Gastrocnemius medialis (tissue), 4 donors: Measurements from ENCODE around the gene USP54. TPM values are rescaled to one million over a fixed set of nuclear protein-coding genes. Genes with fewer than 3 reads are reported as not detected.

Experiments
- ATAC-seq, 2 donors: fragments of 150-250 bp; one replicate each; pipeline ENCODE4 v1.9.1; 2016
- DNase-seq, 2 donors: peaks; one replicate each; pipeline ENCODE4 v3.0.0-alpha.2; 2019
- H3K27ac ChIP-seq, 4 donors: fragments of 200-600 bp; sonication (generic); 1 replicate in 1 of 4; 2 replicates in 3 of 4; pipeline ENCODE4 v1.5.1; 2016 to 2018; ENCODE audit warnings: mild to moderate bottlenecking in 2 of 4, moderate library complexity in 1 of 4
- H3K27me3 ChIP-seq, 3 donors: fragments of 200-600 bp; sonication (generic) in 2 of 3; 1 replicate in 1 of 3; 2 replicates in 2 of 3; pipeline versions ENCODE4 v1.5.1 to v1.6.0; 2016 to 2019; ENCODE audit warnings: mild to moderate bottlenecking in 1 of 3, moderate library complexity in 1 of 3
- H3K36me3 ChIP-seq, 2 donors: fragments of 200-600 bp; sonication (generic) in 1 of 2; one replicate each; pipeline ENCODE4 v1.5.1; 2017 to 2018
- H3K4me1 ChIP-seq, 2 donors: fragments of 200-600 bp; sonication (generic) in 1 of 2; one replicate each; pipeline ENCODE4 v1.5.1; 2016 to 2017; ENCODE audit warnings: mild to moderate bottlenecking in 2 of 2
- H3K4me3 ChIP-seq, 4 donors: fragments of 200-600 bp; sonication (generic) in 3 of 4; 1 replicate in 1 of 4; 2 replicates in 3 of 4; pipeline ENCODE4 v1.5.1; 2016 to 2019; ENCODE audit warnings: mild to moderate bottlenecking in 2 of 4
- H3K9me3 ChIP-seq, 3 donors: fragments of 200-600 bp; sonication (generic) in 2 of 3; 1 replicate in 1 of 3; 2 replicates in 2 of 3; pipeline ENCODE4 v1.5.1; 2016 to 2019
- POLR2A ChIP-seq, 2 donors: fragments of 450-650 bp; IDR thresholded peaks; one replicate each; pipeline ENCODE4 v1.6.1; 2017; ENCODE audit warnings: antibody characterized with exemption in 2 of 2, mild to moderate bottlenecking in 2 of 2, moderate library complexity in 2 of 2
- in situ Hi-C, 4 donors: fragments of 200-750 bp; cut with MboI; loops; one replicate each; pipeline versions ENCODE4 v1.15.0 to v1.8.0; 2017; ENCODE audit warnings: low sequenced_read_pairs in 4 of 4
- intact Hi-C: fragments of 100-400 bp; cut with DNase I; formaldehyde crosslinking; loops from one replicate; pipeline ENCODE4 v1.15.1; 2023; ENCODE audit warnings: low total_unique reads
- total RNA-seq, 4 donors: library from RNA; depleted of rRNA; stranded (reverse); fragments of >200 nt; gene quantifications; one replicate each; pipeline versions ENCODE4 v1.1.0 to v1.2.3, GENCODE V29; 2016
- TF ChIP-seq, protein P1 (sequence below), 5 experiments: fragments of 450-650 bp in 3 of 5; fragments of 200-600 bp in 2 of 5; sonication (generic) in 2 of 5; IDR thresholded peaks in 4 of 5; conservative IDR thresholded peaks in 1 of 5; 1 replicate in 4 of 5; 2 replicates in 1 of 5; pipeline ENCODE4 v1.5.1; 2016 to 2019; ENCODE audit warnings: antibody characterized with exemption in 5 of 5, mild to moderate bottlenecking in 3 of 5, moderate library complexity in 3 of 5

Gene USP54
- total RNA-seq, 4 donors from 2014 or later = 89.8 to 276 (median 154) TPM

DNA sequence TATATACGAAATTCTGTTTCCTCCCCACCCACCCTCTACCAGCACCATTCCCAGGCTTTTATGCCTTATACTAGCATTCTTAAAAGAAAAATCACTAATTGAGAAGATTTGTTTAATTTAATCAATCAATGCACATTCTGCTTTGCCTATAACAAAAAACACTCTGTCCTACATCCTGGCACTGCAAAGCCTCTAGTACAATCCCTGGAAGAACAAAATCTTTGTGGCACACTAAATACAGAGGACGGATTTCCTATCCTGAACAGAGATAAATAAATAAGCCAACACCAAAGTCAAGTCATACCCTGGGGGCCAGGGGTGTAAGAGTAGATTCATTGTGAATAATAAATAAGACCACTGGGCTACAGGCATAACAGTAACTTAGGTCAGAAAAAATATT, 34.3 kb downstream of the USP54 start:
- TF ChIP-seq, protein P1, sequence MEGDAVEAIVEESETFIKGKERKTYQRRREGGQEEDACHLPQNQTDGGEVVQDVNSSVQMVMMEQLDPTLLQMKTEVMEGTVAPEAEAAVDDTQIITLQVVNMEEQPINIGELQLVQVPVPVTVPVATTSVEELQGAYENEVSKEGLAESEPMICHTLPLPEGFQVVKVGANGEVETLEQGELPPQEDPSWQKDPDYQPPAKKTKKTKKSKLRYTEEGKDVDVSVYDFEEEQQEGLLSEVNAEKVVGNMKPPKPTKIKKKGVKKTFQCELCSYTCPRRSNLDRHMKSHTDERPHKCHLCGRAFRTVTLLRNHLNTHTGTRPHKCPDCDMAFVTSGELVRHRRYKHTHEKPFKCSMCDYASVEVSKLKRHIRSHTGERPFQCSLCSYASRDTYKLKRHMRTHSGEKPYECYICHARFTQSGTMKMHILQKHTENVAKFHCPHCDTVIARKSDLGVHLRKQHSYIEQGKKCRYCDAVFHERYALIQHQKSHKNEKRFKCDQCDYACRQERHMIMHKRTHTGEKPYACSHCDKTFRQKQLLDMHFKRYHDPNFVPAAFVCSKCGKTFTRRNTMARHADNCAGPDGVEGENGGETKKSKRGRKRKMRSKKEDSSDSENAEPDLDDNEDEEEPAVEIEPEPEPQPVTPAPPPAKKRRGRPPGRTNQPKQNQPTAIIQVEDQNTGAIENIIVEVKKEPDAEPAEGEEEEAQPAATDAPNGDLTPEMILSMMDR (IDR thresholded peaks at IDR 0.05 in 4 of 5, conservative IDR thresholded peaks at IDR 0.05 in 1 of 5) = no peak
- TF ChIP-seq POLR2A (IDR thresholded peaks at IDR 0.05) = no peak
- H3K4me1 ChIP-seq = peaks cover 51 to 64% of the 10 kb centered on the region in 2 donors
- H3K9me3 ChIP-seq = no peaks in the 10 kb centered on the region
- H3K27ac ChIP-seq = peak overlapping the region; percentile 95 to 98 (median 97)
- ATAC-seq (no peak), DNase-seq (no peak)
- H3K27me3 ChIP-seq = no peaks in the 10 kb centered on the region
- in situ Hi-C loops = no loop called here
- H3K36me3 ChIP-seq = peaks cover 0 to 33% of the 10 kb centered on the region in 2 donors
- intact Hi-C loops = no loop called here
- H3K4me3 ChIP-seq = no peak overlapping the region

DNA sequence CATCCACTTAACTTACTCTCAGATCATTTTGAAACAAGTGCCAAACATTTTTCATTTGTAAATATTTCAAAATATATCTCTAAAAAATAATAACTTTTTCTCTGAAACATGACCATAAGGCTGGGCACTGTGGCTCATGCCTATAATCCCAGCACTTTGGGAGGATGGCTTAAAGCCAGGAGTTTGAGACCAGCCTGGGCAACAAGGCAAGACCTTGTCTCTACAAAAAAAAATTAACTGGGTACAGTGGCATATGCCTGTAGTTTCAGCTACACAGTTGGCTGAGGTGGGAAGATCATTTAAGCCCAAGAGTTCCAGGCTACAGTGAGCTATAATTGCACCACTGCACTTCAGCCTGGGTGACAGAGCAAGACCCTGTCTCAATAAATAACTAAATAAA, 36.4 kb downstream of the USP54 start:
- Histone ChIP-seq H3K27ac (peak overlapping the region; percentile 95 to 98 (median 97)), H3K4me1 (peaks cover 67 to 84% of the 10 kb centered on the region in 2 donors), H3K36me3 (peaks cover 0 to 27% of the 10 kb centered on the region in 2 donors), H3K27me3 (no peaks in the 10 kb centered on the region), H3K9me3 (no peaks in the 10 kb centered on the region), H3K4me3 (peak overlapping the region in 3 of 4 donors; percentile 29 to 45 (median 41))
- TF ChIP-seq, protein P1 (IDR thresholded peaks at IDR 0.05 in 4 of 5, conservative IDR thresholded peaks at IDR 0.05 in 1 of 5) = no peak
- no peak for TF ChIP-seq POLR2A (IDR thresholded peaks at IDR 0.05)
- in situ Hi-C loops (no loop called here), intact Hi-C loops (no loop called here)
- no peak for ATAC-seq
- no peak for DNase-seq

DNA sequence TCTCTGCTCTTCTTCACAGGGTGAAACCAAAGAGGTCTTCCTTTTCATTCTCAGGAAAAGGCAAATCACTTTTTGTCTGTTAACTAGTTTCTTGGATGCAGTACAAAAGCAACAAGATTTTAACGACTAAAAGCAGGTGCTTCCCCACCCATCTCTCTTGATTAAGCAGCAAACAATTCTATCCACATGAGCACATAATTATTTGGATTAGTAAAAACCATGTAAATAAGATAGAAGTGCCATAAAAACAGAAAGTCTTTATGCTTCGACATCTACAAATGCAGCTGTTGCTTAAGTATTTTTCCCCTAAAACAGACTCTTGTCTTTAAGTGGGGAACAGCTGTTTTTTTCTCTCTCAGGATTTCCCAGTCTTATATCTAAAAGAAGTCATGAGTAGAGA, 37.4 kb downstream of the USP54 start:
- intact Hi-C loops = loop anchor here (1.0 to 2.0 kb wide), 2 partner anchors 21 to 23 kb away; no protein-coding TSS in a partner anchor

DNA sequence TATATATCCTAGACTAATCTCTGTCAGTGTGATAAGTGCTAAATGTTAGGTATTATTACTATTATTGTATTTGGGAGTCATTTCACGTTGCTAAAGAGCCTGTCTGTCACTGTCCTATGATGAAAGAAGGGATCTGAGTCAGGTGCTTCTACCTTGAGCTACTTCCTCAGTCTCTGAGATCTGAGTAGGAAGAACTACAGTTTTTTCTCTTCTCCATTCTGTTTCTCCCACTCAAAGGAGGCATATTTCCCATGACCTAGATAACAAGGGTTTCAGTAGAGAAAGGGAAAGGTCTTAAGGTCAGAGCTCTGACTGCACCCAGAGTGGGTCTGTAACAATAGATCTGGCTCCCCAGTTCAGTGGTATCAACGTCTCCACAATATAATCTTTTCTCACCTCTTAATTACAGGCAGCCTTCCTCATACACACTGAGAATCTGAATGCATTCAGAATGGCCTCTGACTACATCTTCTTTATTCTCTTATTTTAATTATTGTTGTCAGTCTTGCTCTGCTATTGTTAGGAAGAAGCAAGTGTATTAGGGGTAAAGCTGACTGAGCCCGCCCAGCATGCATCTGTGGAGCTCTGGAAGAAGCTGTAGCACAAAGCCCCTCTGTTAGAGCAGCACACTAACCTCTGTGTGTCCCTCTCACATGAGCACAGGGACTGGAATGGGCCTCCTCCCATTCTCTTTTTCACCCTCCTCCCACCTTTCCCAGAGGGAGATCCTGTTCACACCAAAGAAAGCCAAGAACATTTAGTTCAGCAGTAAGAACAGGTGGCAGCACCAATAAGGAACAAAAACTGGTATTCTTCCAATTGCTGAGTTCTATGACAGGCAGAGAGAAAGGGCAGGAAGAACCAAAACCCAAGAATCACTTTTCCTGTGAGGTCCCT, 38.1 kb downstream of the USP54 start:
- in situ Hi-C loops (no loop called here), intact Hi-C loops (loop anchor here (1.0 to 2.0 kb wide), 2 partner anchors 21 to 22 kb away; no protein-coding TSS in a partner anchor)
- Histone ChIP-seq H3K4me1 (peaks cover 64 to 85% of the 10 kb centered on the region in 2 donors), H3K27ac (peak overlapping the region; percentile 95 to 98 (median 97)), H3K36me3 (peaks cover 0 to 10% of the 10 kb centered on the region in 2 donors), H3K4me3 (peak overlapping the region; percentile 30 to 45 (median 40)), H3K9me3 (no peaks in the 10 kb centered on the region), H3K27me3 (no peaks in the 10 kb centered on the region)
- DNase-seq = peak; percentile 73 to 87
- peak; percentile 56 to 61 for TF ChIP-seq POLR2A (IDR thresholded peaks at IDR 0.05)
- TF ChIP-seq, protein P1 (IDR thresholded peaks at IDR 0.05 in 4 of 5, conservative IDR thresholded peaks at IDR 0.05 in 1 of 5) = no peak
- ATAC-seq = peak; percentile 94

More for the DNA sequence above, 37.4 kb downstream of the USP54 start:
- DNase-seq (no peak), ATAC-seq (no peak)
- Histone ChIP-seq H3K4me3 (peak overlapping the region; percentile 26 to 45 (median 35)), H3K27ac (peak overlapping the region; percentile 95 to 98 (median 97)), H3K9me3 (no peaks in the 10 kb centered on the region), H3K27me3 (no peaks in the 10 kb centered on the region), H3K36me3 (peaks cover 0 to 17% of the 10 kb centered on the region in 2 donors), H3K4me1 (peaks cover 70 to 86% of the 10 kb centered on the region in 2 donors)
- TF ChIP-seq, protein P1 (IDR thresholded peaks at IDR 0.05 in 4 of 5, conservative IDR thresholded peaks at IDR 0.05 in 1 of 5) = no peak
- no peak for TF ChIP-seq POLR2A (IDR thresholded peaks at IDR 0.05)
- in situ Hi-C loops = no loop called here
